HG03460 (cell line): ENCODE results near the gene ERO1B.

ENCODE experiments used
- ATAC-seq: cut with Tn5 transposase; IDR thresholded peaks from one replicate; pipeline ENCODE4 v1.9.1; 2021; ENCODE audit not compliant: unreplicated experiment

ERO1B gene

GRCh38 chr1:236253918-236254637 is 27.7 kb downstream of the ERO1B start:
- ATAC-seq: no peak

GRCh38 chr1:236253119-236253518 is 28.6 kb downstream of the ERO1B start:
- ATAC-seq: no peak

GRCh38 chr1:236251587-236251986 is 30.2 kb downstream of the ERO1B start:
- no peak for ATAC-seq

GRCh38 chr1:236247286-236247685 is 34.5 kb downstream of the ERO1B start:
- ATAC-seq: no peak

DNA sequence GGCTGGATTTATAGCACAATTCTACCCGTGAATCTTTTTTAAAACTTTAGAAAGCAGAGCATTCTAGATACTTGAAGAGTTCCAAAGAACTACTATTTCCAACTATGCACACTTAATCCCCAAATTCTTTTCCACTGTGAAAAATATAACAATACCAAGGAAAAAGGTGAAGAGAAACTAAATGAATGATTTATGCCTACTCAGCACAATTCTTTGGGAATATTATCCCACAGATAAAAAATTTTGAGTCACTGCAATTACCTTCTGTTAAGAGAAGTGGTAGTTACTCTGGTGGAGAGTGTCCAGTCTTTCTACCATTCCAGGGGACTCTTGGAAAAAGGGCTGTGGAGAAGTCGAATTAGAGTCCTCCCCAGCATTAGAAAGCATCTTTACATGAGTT is 39.2 kb downstream of the ERO1B start:
- no peak for ATAC-seq

DNA sequence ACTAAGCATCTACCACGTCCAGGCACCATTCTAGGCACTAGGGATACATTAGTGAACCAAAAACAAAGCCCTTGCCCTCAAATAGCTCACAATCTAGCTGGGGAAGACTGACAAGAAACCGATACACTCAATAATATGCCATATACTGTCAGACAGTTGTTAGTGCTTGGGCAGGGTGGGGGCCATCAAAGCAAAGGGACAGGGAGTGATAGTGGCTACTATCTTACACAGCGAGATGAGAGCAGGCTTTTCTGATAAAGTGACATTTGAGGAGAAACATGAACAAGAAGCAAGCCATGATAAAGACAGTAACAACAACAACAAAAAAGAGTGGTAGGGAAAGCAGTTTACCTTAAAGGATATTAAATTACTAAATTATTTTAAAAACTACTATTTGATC is 41.1 kb downstream of the ERO1B start:
- no peak for ATAC-seq

- ATAC-seq: no peak
Observed at GRCh38 chr1:236239092-236239585, 42.6 kb downstream of the ERO1B start.

- no peak for ATAC-seq
Observed at GRCh38 chr1:236235116-236235515, 46.6 kb downstream of the ERO1B start.

- ATAC-seq: no peak
Observed at GRCh38 chr1:236228411-236228810, 53.3 kb downstream of the ERO1B start.

- ATAC-seq: no peak
Observed at GRCh38 chr1:236222632-236223031, 59.1 kb downstream of the ERO1B start.

DNA sequence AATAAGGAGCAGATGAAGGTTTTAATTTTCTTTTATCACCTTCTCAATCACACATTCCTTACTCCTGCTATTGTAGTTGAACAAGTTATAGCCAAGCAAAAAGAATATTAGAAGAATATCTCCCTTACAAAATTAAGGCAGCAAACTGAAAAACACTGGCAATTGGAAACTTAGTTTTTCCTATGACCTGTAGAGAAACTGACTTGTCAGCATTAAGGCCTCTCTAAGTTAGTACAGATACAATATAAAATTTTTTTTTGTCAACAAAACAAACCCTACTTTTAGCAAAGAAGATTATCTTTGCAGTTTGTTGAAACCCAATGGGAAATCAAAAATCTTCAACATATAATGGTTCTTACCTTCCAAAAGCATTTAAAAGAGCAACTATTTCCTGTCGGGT is 61.3 kb downstream of the ERO1B start:
- no peak for ATAC-seq

DNA sequence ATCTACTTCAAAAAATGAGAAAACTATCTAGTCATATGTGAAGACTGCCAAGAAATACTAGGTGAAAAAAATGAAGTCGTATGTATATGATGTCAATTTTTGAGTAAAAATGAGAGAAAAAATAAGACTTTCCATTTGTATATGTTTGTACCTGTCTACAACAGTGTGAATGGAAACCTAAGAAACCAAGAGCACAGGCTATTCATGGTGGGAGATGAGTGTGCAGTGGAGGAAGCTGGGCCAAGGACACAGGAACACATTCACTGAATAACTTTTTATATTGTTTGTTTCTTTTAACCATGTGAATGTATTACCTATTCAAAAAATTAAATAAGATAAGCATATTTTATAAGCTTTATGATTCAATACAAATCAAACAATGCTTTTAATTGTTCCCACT is 67.0 kb downstream of the ERO1B start:
- ATAC-seq: no peak

DNA sequence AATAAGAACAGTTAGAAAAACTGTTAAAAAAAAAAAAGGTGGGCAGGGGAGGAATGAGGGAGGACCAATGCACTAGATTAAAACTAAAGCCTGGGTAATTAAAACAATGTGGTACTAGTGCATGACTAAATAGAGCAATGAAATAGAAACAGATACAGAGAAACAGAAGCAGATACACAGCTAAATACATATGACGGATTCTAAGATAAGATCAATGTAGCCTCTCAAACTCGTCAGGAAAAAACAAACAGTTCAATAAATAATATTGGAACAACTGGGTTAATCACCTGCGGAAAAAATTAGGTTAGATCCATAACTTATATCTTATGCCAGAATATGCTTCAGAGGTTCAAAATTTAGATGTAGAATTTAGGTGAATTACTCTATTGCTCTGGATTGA is 68.2 kb downstream of the ERO1B start:
- no peak for ATAC-seq

- ATAC-seq: no peak
Observed at GRCh38 chr1:236211815-236212214, 69.9 kb downstream of the ERO1B start.

GRCh38 chr1:236209713-236210112 is 72.0 kb downstream of the ERO1B start:
- no peak for ATAC-seq

- ATAC-seq: no peak
Observed at GRCh38 chr1:236209185-236209584, 72.6 kb downstream of the ERO1B start.

DNA sequence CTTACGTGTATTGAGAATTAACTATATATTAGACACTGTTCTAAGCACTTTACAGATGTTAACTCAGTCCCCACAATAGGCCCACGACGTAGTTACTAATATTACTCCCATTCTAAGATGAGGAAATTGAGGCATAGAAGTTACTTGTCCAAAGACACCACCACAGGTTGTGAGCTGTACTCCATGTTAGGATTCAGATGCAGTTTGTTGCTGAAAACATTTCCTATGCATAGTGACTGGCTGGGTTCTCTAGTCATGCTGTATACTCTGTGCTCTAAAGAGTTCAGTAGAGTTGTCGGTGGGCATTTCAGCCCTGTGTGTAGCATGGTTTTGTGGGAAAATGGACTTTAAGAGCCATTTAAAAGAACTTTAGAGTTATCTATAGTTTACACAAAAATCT is 74.2 kb downstream of the ERO1B start:
- no peak for ATAC-seq

GRCh38 chr1:236207121-236207520 is 74.6 kb downstream of the ERO1B start:
- no peak for ATAC-seq

GRCh38 chr1:236206548-236206947 is 75.2 kb downstream of the ERO1B start:
- no peak for ATAC-seq

GRCh38 chr1:236204656-236205055 is 77.1 kb downstream of the ERO1B start:
- ATAC-seq: no peak

- ATAC-seq: no peak
Observed at GRCh38 chr1:236204039-236204438, 77.7 kb downstream of the ERO1B start.

DNA sequence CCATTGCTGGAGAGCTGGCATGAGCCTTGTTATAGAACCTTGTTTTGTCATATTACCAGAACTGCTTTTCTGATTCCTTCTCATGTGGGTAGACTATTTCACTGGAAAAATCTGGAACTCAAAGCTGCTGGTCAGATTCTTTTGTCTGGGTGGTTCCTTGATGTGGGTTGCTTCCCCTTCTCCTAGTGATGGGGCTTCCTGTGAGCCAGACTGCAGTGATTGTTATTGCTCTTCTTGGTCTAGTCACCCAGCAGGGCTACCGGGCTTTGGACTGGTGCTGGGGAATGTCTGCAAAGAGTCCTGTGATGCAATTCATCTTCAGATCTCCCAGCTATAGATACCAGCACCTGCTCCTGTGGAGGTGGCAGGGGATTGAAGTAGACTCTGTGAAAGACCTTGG is 80.0 kb downstream of the ERO1B start:
- no peak for ATAC-seq

- no peak for ATAC-seq
Observed at GRCh38 chr1:236200925-236201324, 80.8 kb downstream of the ERO1B start.
